GM21576 (cell line): ENCODE data around the gene DPCD.

Experiments used
- ATAC-seq: cut with Tn5 transposase; IDR thresholded peaks from one replicate; pipeline ENCODE4 v1.9.1; 2021; ENCODE audit warnings: mild to moderate bottlenecking, moderate library complexity; ENCODE audit not compliant: unreplicated experiment

Gene DPCD

GRCh38 chr10:101587725-101588653 lies at the start of gene DPCD, which contains the start of gene POLL:
Gene DPCD, plus strand, starts transcription at chr10:101588321. Its CDS starts 16 bp downstream, at chr10:101588337.
Gene POLL, minus strand, starts transcription at chr10:101588257. Its CDS starts 897 bp downstream, at chr10:101587360.
- peak; percentile 98 for ATAC-seq

GRCh38 chr10:101538446-101538845 lies 49.7 kb upstream of the DPCD start:
- no peak for ATAC-seq

GRCh38 chr10:101545898-101546297 lies 42.2 kb upstream of the DPCD start:
- no peak for ATAC-seq

GRCh38 chr10:101550965-101551364 lies 37.2 kb upstream of the DPCD start:
- no peak for ATAC-seq

- ATAC-seq = no peak
These were observed 35.7 kb upstream of the DPCD start for GRCh38 chr10:101552442-101552841.

- ATAC-seq = no peak
These were observed 30.6 kb upstream of the DPCD start for GRCh38 chr10:101557541-101557940.

- ATAC-seq = no peak
These were observed 29.9 kb upstream of the DPCD start for GRCh38 chr10:101558204-101558603.

- no peak for ATAC-seq
These were observed 29.2 kb upstream of the DPCD start for GRCh38 chr10:101558671-101559595.

- ATAC-seq = no peak
These were observed 28.4 kb upstream of the DPCD start for GRCh38 chr10:101559596-101560297.

- ATAC-seq = no peak
These were observed 27.6 kb upstream of the DPCD start for GRCh38 chr10:101560298-101561067.

GRCh38 chr10:101561068-101561915 lies 26.8 kb upstream of the DPCD start:
- no peak for ATAC-seq

- no peak for ATAC-seq
These were observed 25.9 kb upstream of the DPCD start for GRCh38 chr10:101562231-101562630.

- no peak for ATAC-seq
These were observed 25.1 kb upstream of the DPCD start for GRCh38 chr10:101563007-101563406.

GRCh38 chr10:101563497-101564040 lies 24.6 kb upstream of the DPCD start:
- no peak for ATAC-seq

- ATAC-seq = no peak
These were observed 23.6 kb upstream of the DPCD start for GRCh38 chr10:101564490-101564991.

- no peak for ATAC-seq
These were observed 22.7 kb upstream of the DPCD start for GRCh38 chr10:101565370-101565900.

GRCh38 chr10:101565936-101566332 lies 22.2 kb upstream of the DPCD start:
- no peak for ATAC-seq
